ENCODE data around the gene ADCYAP1.

Gene ADCYAP1

DNA sequence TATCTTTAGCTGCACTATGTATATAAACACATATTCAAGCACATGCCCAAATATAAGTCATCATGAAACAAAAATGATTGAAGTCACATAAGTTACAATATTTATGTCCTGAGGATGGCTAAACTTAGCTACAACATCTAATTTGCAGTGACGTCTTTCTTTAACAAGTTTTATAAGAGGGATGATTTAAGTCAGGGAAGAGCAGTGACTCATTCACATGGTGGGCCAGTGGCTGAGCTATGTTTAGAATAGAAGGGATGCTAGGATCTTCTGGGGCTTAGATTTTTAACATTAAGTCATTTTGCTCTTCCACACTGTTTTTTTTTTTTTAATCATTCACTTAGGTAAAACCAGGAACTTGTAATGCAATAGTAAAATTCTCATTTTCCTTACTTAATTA, 22.3 kb downstream of the ADCYAP1 start (continued):
- TF ChIP-seq, protein P1, sequence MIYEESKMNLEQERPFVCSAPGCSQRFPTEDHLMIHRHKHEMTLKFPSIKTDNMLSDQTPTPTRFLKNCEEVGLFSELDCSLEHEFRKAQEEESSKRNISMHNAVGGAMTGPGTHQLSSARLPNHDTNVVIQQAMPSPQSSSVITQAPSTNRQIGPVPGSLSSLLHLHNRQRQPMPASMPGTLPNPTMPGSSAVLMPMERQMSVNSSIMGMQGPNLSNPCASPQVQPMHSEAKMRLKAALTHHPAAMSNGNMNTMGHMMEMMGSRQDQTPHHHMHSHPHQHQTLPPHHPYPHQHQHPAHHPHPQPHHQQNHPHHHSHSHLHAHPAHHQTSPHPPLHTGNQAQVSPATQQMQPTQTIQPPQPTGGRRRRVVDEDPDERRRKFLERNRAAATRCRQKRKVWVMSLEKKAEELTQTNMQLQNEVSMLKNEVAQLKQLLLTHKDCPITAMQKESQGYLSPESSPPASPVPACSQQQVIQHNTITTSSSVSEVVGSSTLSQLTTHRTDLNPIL (CRISPR knock-in tag; IDR thresholded peaks at IDR 0.05; ENCODE audit: low read depth): no peak
- TF ChIP-seq, protein P2, sequence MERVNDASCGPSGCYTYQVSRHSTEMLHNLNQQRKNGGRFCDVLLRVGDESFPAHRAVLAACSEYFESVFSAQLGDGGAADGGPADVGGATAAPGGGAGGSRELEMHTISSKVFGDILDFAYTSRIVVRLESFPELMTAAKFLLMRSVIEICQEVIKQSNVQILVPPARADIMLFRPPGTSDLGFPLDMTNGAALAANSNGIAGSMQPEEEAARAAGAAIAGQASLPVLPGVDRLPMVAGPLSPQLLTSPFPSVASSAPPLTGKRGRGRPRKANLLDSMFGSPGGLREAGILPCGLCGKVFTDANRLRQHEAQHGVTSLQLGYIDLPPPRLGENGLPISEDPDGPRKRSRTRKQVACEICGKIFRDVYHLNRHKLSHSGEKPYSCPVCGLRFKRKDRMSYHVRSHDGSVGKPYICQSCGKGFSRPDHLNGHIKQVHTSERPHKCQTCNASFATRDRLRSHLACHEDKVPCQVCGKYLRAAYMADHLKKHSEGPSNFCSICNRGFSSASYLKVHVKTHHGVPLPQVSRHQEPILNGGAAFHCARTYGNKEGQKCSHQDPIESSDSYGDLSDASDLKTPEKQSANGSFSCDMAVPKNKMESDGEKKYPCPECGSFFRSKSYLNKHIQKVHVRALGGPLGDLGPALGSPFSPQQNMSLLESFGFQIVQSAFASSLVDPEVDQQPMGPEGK (CRISPR knock-in tag; IDR thresholded peaks at IDR 0.05; ENCODE audit: borderline replicate concordance): no peak
- no peak for TF ChIP-seq CSDC2 (CRISPR knock-in tag; IDR thresholded peaks at IDR 0.05)
- no peak for TF ChIP-seq ZNF565 (CRISPR knock-in tag; conservative IDR thresholded peaks at IDR 0.05; ENCODE audit: low read depth)
- no peak for TF ChIP-seq ZFP30 (CRISPR knock-in tag; IDR thresholded peaks at IDR 0.05)

DNA sequence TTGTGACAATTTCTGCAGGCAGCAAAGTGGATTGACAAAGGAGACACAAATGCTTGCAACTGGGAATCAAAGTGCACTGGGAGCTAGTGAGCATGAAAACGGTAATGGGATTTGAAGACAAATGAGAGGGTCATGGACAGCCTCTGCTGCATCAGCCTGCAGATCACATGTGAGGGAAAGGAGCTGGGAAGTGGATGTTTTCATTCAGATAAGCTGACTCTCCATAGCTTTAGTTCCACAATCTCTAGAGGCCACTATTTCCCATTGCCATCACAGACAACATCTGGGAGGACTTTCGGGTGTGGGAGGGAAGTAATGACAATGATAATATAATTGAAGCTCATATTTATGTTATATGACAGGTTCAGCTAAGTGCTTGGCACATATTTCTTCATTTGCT, 28.4 kb downstream of the ADCYAP1 start:
- no peak for TF ChIP-seq RARB (CRISPR knock-in tag; IDR thresholded peaks at IDR 0.05)
- no peak for TF ChIP-seq TCF4 (CRISPR knock-in tag; IDR thresholded peaks at IDR 0.05; ENCODE audit: borderline replicate concordance)
- no peak for TF ChIP-seq ZC3H10 (CRISPR knock-in tag; IDR thresholded peaks at IDR 0.05)
- TF ChIP-seq, protein P1 (CRISPR knock-in tag; IDR thresholded peaks at IDR 0.05; ENCODE audit: low read depth): no peak
- TF ChIP-seq ESRRG (CRISPR knock-in tag; IDR thresholded peaks at IDR 0.05): no peak
- no peak for TF ChIP-seq SNAI2 (CRISPR knock-in tag; IDR thresholded peaks at IDR 0.05)
- TF ChIP-seq, protein P3, sequence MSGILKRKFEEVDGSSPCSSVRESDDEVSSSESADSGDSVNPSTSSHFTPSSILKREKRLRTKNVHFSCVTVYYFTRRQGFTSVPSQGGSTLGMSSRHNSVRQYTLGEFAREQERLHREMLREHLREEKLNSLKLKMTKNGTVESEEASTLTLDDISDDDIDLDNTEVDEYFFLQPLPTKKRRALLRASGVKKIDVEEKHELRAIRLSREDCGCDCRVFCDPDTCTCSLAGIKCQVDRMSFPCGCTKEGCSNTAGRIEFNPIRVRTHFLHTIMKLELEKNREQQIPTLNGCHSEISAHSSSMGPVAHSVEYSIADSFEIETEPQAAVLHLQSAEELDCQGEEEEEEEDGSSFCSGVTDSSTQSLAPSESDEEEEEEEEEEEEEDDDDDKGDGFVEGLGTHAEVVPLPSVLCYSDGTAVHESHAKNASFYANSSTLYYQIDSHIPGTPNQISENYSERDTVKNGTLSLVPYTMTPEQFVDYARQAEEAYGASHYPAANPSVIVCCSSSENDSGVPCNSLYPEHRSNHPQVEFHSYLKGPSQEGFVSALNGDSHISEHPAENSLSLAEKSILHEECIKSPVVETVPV (CRISPR knock-in tag; IDR thresholded peaks at IDR 0.05): no peak
- TF ChIP-seq TOX (CRISPR knock-in tag; IDR thresholded peaks at IDR 0.05; ENCODE audit: borderline replicate concordance): no peak
- no peak for TF ChIP-seq ZNF8 (CRISPR knock-in tag; IDR thresholded peaks at IDR 0.05)
- TF ChIP-seq ZNF70 (CRISPR knock-in tag; IDR thresholded peaks at IDR 0.05): no peak
- TF ChIP-seq PPARA (CRISPR knock-in tag; IDR thresholded peaks at IDR 0.05; ENCODE audit: borderline replicate concordance): no peak
- no peak for ATAC-seq

DNA sequence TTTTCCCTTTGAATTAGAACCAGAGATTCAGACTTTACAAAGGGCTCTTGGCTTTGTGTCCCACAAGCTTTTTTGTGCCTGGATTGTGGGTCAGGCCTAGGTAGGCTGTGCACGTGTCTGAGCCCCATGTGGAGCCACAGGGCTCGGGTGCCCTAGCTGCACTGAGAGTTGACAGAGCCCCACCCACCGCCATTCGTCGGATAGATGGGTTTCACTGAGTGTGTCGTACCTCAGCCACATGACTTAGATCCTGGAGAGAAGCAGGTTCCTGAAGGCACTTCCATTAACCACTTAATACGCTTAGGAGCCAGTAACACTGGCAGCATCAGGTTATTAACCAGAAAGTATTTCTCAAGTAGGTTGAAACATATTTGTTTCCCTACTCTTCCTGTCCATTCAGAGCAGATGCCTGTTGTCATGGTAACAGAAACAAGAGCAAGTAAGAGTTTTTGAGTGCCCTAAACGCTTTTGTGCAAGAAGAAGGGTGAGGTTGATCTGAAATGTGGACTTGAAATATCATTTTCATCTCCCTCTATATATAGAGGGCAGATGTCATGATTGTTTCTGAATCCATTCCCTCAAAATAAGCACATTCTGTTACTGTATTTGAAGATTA, 30.0 kb downstream of the ADCYAP1 start:
- no peak for ATAC-seq
- TF ChIP-seq, protein P1 (CRISPR knock-in tag; IDR thresholded peaks at IDR 0.05; ENCODE audit: low read depth): no peak
- no peak for TF ChIP-seq PPARA (CRISPR knock-in tag; IDR thresholded peaks at IDR 0.05; ENCODE audit: borderline replicate concordance)
- TF ChIP-seq RARB (CRISPR knock-in tag; IDR thresholded peaks at IDR 0.05): no peak
- TF ChIP-seq CSDC2 (CRISPR knock-in tag; IDR thresholded peaks at IDR 0.05): no peak
- TF ChIP-seq, protein P4, sequence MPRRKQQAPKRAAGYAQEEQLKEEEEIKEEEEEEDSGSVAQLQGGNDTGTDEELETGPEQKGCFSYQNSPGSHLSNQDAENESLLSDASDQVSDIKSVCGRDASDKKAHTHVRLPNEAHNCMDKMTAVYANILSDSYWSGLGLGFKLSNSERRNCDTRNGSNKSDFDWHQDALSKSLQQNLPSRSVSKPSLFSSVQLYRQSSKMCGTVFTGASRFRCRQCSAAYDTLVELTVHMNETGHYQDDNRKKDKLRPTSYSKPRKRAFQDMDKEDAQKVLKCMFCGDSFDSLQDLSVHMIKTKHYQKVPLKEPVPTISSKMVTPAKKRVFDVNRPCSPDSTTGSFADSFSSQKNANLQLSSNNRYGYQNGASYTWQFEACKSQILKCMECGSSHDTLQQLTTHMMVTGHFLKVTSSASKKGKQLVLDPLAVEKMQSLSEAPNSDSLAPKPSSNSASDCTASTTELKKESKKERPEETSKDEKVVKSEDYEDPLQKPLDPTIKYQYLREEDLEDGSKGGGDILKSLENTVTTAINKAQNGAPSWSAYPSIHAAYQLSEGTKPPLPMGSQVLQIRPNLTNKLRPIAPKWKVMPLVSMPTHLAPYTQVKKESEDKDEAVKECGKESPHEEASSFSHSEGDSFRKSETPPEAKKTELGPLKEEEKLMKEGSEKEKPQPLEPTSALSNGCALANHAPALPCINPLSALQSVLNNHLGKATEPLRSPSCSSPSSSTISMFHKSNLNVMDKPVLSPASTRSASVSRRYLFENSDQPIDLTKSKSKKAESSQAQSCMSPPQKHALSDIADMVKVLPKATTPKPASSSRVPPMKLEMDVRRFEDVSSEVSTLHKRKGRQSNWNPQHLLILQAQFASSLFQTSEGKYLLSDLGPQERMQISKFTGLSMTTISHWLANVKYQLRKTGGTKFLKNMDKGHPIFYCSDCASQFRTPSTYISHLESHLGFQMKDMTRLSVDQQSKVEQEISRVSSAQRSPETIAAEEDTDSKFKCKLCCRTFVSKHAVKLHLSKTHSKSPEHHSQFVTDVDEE (CRISPR knock-in tag; IDR thresholded peaks at IDR 0.05): no peak
- no peak for TF ChIP-seq ZNF8 (CRISPR knock-in tag; IDR thresholded peaks at IDR 0.05)
- TF ChIP-seq, protein P5, sequence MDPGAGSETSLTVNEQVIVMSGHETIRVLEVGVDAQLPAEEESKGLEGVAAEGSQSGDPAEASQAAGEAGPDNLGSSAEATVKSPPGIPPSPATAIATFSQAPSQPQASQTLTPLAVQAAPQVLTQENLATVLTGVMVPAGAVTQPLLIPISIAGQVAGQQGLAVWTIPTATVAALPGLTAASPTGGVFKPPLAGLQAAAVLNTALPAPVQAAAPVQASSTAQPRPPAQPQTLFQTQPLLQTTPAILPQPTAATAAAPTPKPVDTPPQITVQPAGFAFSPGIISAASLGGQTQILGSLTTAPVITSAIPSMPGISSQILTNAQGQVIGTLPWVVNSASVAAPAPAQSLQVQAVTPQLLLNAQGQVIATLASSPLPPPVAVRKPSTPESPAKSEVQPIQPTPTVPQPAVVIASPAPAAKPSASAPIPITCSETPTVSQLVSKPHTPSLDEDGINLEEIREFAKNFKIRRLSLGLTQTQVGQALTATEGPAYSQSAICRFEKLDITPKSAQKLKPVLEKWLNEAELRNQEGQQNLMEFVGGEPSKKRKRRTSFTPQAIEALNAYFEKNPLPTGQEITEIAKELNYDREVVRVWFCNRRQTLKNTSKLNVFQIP (CRISPR knock-in tag; IDR thresholded peaks at IDR 0.05; ENCODE audit: borderline replicate concordance, low read depth): no peak
- no peak for TF ChIP-seq ARNTL (CRISPR knock-in tag; IDR thresholded peaks at IDR 0.05; ENCODE audit: borderline replicate concordance, low read depth)
- TF ChIP-seq ESRRG (CRISPR knock-in tag; IDR thresholded peaks at IDR 0.05): no peak
- no peak for TF ChIP-seq OSR1 (CRISPR knock-in tag; IDR thresholded peaks at IDR 0.05)
- no peak for TF ChIP-seq ZNF70 (CRISPR knock-in tag; IDR thresholded peaks at IDR 0.05)
- TF ChIP-seq BACH2 (CRISPR knock-in tag; IDR thresholded peaks at IDR 0.05; ENCODE audit: borderline replicate concordance): no peak
- no peak for TF ChIP-seq ISL1 (CRISPR knock-in tag; IDR thresholded peaks at IDR 0.05)
- TF ChIP-seq GLIS3 (CRISPR knock-in tag; IDR thresholded peaks at IDR 0.05): no peak
- TF ChIP-seq SNAI2 (CRISPR knock-in tag; IDR thresholded peaks at IDR 0.05): no peak
- TF ChIP-seq ZFP3 (CRISPR knock-in tag; IDR thresholded peaks at IDR 0.05): no peak
- no peak for TF ChIP-seq TOX (CRISPR knock-in tag; IDR thresholded peaks at IDR 0.05; ENCODE audit: borderline replicate concordance)
- TF ChIP-seq, protein P3 (CRISPR knock-in tag; IDR thresholded peaks at IDR 0.05): no peak
